Neural progenitor cell (in vitro differentiated cells): ENCODE data around the gene SRRM2.

Experiments
- CTCF ChIP-seq: fragments of 200-600 bp; sonication (generic); IDR thresholded peaks from 2 replicates; pipeline ENCODE4 v1.5.1; 2017; ENCODE audit warnings: antibody characterized with exemption, mild to moderate bottlenecking
- EZH2 ChIP-seq: fragments of 200-600 bp; sonication (generic); IDR thresholded peaks from 2 replicates; pipeline ENCODE4 v1.6.1; 2017; ENCODE audit warnings: antibody characterized with exemption, mild to moderate bottlenecking, moderate library complexity
- EZH2phosphoT487 ChIP-seq: fragments of 200-600 bp; sonication (generic); IDR thresholded peaks from 2 replicates; pipeline ENCODE4 v1.6.1; 2017; ENCODE audit warnings: antibody characterized with exemption

GRCh38 chr16:2743007-2743810 is 9.2 kb upstream of the SRRM2 start:
- TF ChIP-seq CTCF (no peak), EZH2phosphoT487 (no peak), EZH2 (no peak)
